SKM-1 treated with dmso at 0.1 percent for 144 hours (cell line): ENCODE results near the gene ADCY9.
"Not testable (repeated sequence)": the region's sequence is repeated elsewhere in the genome, so short reads cannot be mapped to it uniquely, and the experiment has no call there.

Experiments
- DNase-seq: peaks from one replicate; lab custom pipeline; 2025; ENCODE audit not compliant: unreplicated experiment; lab: John Stamatoyannopoulos, UW

ADCY9 gene

GRCh38 chr16:4094127-4094773, 22.0 kb downstream of the ADCY9 start:
- DNase-seq = no peak

- DNase-seq = no peak
Measured at GRCh38 chr16:4093495-4094126, 22.6 kb downstream of the ADCY9 start.

GRCh38 chr16:4092547-4093265, 23.5 kb downstream of the ADCY9 start:
- no peak for DNase-seq

- DNase-seq = no peak
Measured at GRCh38 chr16:4091240-4092012, 24.8 kb downstream of the ADCY9 start.

GRCh38 chr16:4090351-4090851, 25.8 kb downstream of the ADCY9 start:
- DNase-seq = no peak

- no peak for DNase-seq
Measured at GRCh38 chr16:4089811-4090301, 26.4 kb downstream of the ADCY9 start.

GRCh38 chr16:4089251-4089810, 26.9 kb downstream of the ADCY9 start:
- DNase-seq = no peak

GRCh38 chr16:4087990-4088577, 28.2 kb downstream of the ADCY9 start:
- DNase-seq = no peak

GRCh38 chr16:4087099-4087885, 28.9 kb downstream of the ADCY9 start:
- DNase-seq = no peak

GRCh38 chr16:4086153-4086552, 30.1 kb downstream of the ADCY9 start:
- no peak for DNase-seq

GRCh38 chr16:4085405-4085970, 30.8 kb downstream of the ADCY9 start:
- DNase-seq = no peak

- DNase-seq = no peak
Measured at GRCh38 chr16:4083347-4083870, 32.8 kb downstream of the ADCY9 start.

GRCh38 chr16:4082474-4083044, 33.7 kb downstream of the ADCY9 start:
- DNase-seq = no peak

GRCh38 chr16:4081521-4082021, 34.7 kb downstream of the ADCY9 start:
- DNase-seq = no peak

GRCh38 chr16:4081047-4081446, 35.2 kb downstream of the ADCY9 start:
- no peak for DNase-seq

- DNase-seq = no peak
Measured at GRCh38 chr16:4077174-4077649, 39.0 kb downstream of the ADCY9 start.

GRCh38 chr16:4075534-4075933, 40.7 kb downstream of the ADCY9 start:
- no peak for DNase-seq

GRCh38 chr16:4073150-4073549, 43.1 kb downstream of the ADCY9 start:
- DNase-seq = not testable (repeated sequence)
